GM19438 (cell line): ENCODE measurements around the gene COL23A1.
"Not testable (repeated sequence)": the region's sequence is repeated elsewhere in the genome, so short reads cannot be mapped to it uniquely, and the experiment has no call there.

Experiments
- ATAC-seq: cut with Tn5 transposase; IDR thresholded peaks from one replicate; pipeline ENCODE4 v1.9.1; 2021; ENCODE audit warnings: low read depth; ENCODE audit not compliant: unreplicated experiment

Gene COL23A1

DNA sequence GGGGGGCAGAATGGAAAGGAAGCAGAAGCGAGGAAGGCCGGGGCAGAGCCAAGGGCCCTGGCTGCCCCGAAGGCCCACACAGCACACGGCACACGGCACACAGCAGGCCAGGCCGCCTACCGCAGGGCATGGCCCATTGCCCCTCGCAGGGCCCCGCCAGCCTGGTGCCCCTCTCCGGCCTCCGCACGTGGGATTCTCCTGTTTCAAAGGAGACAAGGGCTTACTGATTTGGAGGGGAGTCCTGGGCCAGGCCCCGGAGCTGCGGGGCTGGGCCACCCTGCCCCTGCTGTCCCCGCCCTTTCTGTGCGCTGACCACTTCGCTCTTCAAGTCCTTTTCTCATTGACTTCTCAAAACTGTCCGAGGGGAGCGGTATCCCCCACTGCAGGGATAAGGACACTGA, 349.9 kb downstream of the COL23A1 start:
- ATAC-seq, result no peak

DNA sequence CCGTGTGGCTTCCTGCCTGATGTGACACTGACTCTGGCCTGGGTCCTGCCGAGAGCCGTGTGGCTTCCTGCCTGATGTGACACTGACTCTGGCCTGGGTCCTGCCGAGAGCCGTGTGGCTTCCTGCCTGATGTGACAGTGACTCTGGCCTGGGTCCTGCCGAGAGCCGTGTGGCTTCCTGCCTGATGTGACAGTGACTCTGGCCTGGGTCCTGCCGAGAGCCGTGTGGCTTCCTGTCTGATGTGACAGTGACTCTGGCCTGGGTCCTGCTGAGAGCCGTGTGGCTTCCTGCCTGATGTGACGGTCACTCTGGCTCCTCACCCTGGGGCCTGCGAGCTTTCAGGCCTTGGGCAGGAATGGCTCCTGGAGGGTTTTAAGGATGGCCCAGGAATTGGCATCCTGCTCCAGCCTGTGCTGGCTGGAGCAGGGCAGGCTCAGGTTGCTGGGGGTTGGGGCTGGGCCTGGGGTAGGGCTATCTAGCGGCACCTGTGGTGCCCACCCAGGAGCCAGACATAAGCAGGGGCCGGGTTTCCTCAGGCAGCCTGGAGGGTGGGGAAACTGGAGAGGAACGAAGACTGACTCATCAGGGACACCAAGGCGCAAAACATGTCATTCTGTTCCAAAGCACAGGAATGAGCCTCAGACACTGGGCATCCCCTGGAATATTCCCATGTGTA, 350.4 kb downstream of the COL23A1 start:
- ATAC-seq, result not testable (repeated sequence)

DNA sequence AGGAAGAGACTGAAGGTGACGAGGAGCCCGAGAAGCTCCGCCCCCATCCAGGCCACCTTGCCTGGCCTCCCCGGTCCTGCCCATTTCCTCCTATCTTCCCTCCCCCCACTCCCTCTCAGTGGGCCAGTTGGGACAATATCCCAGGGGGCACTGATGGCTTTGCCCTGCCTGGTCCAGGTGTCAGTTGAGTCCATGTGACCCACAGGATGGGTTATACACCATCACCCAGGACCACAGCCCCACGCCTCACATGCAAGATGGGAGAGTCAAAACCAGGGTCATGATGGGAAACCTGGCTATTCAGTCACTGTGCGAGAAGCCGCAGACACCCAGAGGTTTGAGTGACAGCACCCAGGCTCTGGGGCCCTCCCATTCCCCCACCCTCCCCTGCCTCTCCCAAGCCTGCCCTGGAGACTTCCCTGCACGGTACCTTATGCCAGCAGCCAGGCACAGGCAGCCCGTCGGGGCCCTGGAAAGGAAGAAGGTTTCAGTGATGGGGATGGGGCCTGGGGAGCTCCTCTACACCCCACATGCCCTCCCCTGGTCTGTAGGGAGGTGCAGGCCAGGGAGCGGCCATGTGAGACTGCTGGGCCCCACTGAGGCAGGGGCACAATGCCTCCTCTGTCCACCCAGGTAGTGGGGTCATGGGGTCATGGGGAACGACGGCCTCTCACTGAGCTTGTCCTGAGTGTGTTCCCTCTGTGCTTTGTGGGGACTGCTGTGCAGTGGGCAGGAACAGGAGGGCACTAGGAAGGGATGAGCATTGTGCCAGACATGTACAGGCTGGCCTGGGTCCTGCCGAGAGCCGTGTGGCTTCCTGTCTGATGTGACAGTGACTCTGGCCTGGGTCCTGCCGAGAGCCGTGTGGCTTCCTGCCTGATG, 351.2 kb downstream of the COL23A1 start:
- no peak for ATAC-seq

DNA sequence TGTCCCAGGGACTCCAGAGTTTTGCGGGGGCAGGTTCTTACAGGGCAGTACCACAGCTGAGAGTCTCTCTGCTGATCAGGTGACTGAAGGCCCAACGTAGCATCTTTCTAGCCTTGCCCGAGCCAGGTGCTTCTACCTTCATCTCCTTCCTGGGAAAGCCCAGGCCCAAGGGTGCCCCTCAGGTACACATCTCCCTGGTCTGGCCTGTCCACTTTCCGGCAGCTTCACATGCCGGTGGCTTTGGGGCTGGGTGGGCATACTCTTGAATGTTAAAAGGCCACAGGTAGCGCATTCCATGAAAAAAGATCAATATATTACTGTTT, 351.9 kb downstream of the COL23A1 start:
- ATAC-seq, result no peak

DNA sequence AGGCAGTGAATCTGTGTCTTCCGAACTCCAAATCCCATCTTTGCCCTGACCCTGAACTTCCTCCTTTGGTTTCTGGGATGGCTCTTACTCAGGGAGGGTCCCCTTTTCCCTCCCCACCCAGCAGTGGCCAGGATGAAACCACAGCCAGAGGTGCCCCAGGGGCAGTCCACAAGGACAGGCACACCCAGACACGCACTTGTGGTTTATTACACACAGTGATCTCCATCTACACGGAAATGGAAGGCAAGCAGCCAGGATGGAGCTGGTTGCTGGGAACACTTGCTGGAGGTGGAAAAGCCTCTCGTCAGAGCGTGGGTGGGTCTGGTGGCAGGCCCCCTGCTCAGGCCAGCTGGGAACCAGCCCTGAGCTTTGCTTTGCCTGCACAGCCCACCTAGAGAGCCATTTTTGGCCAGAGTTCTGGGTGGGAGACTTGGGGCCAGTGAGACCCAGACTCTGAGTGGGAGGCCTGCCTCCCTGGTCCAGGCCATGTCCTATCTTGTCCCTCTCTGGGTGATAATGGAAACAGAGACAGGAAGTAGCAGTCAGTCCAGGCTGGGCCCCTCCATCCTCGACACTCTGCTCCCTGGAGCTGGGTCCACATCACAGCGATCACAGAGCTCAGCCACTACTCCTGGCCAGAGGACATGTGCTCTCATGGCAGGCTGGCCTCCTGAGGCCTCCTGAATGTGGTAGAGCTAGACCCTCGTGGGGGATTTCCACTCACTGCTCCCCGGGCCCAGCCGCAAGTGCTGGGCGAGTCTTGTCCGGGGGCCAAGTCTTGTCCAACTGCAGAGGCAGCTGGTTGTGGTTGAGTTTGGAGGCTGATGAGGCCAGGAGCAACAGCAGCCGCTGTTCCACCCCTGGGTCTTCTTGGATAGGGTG, 352.5 kb downstream of the COL23A1 start:
- no peak for ATAC-seq

DNA sequence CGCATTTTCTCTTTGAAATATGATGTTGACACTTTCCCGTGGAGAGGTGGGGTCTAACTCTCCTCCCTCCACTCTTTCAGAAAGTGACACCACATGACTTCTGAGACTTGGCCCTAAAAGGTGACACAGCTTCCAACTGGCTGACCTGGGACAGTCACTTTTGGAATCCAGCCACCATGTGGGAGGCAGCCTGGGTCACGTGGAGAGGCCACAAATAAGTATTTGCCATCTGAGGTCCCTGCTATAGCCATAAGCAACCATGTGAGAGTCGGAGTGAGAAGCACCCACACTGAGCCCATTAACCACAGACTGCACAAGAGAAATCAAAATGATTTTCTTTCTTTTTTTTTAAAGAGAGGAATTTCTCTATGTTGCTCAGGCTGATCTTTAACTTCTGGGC, 353.5 kb downstream of the COL23A1 start:
- ATAC-seq, result no peak

DNA sequence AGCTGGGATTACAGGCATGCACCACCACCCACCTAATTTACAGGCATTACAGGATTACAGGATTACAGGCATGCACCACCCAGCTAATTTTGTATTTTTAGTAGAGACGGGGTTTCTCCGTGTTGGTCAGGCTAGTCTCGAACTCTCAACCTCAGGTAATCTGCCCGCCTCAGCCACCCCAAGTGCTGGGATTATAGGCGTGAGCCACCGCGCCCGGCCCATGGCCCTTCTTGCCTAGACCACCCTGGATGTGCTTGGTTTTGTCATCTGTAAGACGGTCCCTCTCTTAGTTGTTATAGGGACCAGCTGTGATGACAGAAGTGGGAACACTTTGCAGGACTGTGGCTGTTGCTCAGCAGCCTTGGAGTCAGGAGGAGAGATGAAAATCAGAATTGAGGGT, 354.1 kb downstream of the COL23A1 start:
- ATAC-seq, result no peak

DNA sequence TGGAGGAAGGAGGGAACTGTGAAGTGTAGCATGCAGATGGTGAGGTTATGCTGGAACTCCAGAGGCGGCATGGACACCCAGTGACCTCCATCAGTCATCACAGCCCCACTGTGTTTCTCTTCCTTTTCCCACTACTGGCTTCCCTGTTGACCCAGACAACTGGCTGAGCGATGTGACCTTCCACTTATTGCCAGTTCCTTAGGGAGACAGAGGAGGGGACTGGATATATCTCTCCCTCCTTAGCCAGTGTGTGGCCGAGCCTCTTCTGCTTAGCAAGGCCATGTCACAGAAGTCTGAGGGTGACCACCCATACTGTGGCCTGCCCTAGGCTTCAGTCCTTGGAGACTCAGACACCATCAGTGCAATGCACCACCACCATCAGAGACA, 354.6 kb downstream of the COL23A1 start:
- no peak for ATAC-seq

DNA sequence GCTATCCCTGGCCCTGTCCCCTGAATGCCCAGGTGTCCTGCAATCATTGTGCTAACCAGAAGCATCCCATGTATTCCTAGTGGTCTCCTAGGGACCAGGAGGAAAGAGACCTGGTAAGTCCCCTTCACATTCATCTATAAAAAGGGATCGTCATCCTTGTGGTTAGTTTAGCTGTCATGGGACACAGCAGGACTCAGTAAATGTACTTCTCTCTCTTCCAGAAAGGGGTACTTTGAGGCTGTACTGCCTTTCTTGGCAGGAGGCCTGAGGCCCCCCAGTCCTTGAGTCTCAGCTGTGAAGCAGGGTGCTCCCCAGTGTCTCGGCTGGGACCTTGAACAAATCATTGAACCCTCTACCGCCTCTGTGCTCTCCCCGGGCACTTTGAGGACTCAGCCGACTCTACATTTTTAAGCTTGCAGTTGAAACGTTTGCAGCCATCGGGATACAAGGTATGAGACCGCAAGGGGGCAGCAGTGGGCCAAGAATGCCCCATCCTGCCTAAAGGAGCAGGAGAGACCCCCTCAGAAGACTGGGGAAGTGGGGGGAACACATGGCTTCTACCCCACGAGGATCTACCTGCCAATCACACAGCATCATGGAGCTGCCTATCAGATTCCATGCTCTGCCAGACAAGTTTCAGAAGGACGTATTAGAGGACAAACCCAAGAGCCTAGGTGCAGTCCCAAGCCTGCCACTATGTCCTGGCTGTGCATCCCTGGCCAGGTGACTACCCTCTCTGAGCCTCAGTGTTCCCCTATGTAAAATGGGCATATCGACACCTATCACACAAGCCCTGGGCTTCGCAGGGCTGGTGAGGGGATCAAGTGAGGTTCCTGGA, 355.2 kb downstream of the COL23A1 start:
- no peak for ATAC-seq

DNA sequence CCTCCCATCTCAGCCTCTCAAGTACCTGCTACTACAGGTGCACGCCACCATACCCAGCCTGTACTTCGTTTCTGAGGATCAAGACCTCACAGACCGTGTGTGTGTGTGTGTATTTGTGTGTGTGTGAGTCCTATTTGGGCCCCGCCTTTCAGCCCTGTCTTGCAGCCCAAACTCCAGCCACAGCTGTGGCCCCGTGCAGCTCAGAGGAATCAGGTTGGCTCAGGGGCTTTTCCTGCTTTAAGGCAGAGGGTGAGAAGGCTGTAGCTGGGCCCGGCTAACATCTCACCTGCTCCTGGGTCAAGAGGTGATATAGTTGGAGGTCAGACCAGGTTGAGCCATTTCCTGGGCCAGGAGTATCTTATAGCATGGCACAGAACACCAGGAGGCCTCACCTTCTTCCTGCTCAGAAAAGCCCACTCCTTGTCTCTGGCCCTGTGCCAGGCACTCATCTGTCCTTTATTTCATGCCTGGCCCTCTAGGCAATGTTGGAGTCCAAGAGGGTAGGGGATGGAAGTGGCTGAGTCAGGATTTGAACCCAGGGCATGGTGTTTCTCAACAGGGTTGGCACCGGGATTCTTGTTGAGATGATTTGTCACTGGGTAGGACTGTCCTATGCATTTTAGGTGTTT, 356.0 kb downstream of the COL23A1 start:
- ATAC-seq, result no peak

DNA sequence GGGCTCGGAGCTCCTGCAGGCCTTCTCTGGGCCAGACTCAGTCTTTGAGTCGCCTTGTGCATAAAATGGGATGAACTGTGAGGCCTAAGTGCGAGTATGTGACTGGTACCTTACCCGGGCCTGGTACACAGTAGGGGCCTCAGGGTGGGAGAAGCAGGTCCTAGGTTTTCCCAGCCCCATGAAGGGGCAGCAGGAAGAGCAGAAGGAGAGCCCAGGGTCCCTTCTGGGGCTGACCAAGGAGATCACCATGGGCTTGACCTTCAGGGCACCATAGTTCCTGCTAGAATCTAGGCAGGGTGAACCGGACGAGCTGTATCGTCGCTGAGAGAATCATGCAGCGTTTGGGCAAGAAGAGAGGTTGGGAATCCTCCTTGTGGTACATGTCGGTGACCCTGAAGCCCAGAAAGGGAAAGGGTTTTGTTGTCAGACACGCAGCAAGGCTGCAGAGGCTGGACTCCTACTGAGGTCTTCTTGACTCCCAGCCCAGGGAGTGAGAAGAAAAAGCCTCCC, 357.2 kb downstream of the COL23A1 start:
- peak; percentile 26 for ATAC-seq

DNA sequence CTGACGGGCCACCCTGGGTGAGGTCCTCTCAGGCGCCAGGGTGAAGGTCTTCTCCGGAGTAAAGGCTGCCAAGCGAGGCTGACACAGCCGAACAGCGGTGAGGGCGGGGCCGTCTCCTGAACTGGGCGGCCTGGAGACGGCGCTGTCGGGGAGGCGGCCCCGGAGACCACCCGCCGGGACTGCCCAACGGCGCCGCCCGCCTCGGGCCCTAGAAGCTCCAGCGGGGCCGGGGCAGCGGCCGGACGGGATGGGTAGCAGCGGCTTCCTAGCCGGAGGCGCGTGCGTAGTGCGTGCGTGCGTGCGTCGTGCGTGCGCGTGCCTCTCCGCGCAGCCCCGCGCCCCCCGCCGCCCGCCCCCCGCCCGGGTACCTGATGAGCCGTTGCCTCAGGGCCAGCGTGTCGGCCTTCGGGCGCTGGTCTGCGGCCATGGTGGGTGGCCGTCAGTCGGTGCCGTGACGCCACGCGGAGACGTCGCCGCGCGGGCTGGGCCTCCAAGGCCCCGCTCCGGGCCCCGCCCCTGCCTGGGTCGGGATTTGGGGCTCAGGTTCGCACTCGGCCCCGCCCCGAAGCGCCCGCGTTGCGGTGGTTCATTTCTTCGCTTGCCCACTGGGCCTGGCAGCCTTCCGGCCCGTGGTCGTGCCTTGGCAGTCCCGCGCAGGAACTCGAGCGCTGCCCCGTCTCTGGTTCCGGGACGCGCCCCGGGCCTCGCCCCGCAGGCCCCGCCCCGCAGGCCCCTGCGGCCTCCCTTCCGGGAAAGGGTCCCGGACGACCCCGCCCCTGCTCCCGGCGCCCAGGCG, 357.9 kb downstream of the COL23A1 start, which contains the start of gene PHYKPL:
Gene PHYKPL (minus strand): TSS at position 679 of the 796 bp plus-strand sequence. CDS start 252 bp downstream, at position 427.
- peak; percentile 70 for ATAC-seq

DNA sequence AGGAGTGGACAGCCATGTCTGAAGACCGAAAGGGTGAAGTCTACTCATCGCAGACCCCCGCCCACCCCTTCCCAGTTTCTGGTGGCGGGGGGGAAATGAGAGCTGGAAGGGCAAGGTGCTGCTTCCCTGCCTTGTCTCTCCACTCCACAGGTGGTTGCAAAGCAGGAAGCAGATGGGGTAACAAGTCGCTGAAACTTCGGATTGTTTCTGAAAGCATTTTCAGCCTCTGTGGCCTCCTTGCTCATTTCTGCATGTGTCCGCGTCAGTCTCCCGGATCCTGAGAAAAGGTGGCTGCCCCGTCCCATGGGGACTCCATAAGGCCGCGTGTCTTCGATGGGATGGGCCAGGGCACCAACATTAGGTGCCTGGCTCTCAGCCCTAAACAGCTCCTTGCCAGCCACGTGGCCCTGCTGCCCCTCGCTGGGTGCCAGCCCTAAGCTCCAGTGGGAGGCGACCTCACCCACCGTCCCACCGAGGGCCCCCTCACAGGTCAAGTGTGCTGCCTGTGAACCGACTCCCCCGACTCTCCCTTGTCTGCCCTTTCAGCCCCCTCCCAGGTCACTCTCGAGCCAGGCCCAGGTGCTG, 358.6 kb downstream of the COL23A1 start:
- ATAC-seq, result no peak

DNA sequence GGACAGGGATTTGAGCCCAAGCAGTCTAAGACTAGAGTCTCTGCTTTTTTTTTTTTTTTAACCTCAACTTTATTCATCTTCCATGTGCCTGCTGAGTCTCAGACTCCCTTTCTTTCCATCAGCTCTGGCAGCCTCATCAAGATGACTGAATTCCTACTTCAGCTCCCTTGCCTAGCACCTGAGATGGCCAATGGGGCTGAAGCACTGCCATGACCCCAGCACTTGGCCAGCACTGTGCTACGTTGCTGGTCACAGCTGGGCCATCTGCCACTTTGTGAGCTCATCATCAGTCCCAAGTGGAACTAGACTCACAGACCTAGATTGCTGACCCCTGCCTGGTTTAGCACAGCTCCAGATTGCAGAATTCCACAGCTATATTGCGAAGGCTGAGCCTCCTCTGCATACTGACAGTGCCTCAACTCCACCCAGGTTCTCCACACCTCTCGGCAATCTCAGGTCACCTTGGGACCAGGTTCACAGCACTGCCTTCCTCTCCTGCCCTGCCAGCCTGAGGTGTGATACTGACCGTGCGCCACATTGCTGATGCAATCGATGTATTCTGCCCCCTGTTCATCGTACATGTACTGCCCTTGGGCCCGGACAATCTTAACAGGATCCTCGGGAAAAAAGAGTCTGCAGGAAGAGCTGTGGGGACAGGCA, 359.2 kb downstream of the COL23A1 start:
- ATAC-seq, result no peak

DNA sequence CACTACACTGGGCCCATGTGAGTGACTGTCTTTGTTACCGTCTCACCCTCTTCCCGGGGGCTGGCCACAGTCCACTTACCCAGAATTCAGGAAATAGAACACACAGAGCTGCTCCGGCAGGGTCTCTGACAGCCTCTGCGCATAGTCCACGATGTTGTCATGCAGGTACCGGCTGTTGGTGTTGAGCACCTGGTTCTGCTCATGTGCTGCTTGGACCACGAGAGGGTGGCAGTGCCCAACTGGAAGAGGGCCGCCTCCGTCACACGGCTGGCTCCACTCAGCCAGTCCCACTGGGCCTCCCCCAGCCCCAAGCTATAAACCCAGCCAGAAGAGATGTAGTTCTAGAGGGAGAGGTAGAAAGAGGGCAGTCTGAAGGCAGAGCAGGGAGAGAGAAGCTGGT, 360.3 kb downstream of the COL23A1 start:
- no peak for ATAC-seq

DNA sequence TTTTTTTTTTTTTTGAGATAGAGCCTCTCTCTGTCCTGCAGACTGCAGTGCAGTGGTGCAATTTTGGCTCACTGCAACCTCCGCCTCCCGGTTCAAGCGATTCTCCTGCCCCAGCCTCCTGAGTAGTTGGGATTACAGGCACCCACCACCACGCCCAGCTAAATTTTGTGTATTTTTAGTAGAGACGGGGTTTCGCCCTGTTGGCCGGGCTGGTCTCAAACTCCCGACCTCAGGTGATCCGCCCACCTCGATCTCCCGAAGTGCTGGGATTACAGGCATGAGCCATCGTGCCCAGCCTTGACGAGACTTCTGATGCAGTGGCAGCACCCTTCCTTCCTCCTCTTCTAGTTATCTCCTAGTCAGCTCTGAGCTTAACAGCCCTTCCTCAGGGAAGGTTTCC, 361.1 kb downstream of the COL23A1 start:
- ATAC-seq, result not testable (repeated sequence)

DNA sequence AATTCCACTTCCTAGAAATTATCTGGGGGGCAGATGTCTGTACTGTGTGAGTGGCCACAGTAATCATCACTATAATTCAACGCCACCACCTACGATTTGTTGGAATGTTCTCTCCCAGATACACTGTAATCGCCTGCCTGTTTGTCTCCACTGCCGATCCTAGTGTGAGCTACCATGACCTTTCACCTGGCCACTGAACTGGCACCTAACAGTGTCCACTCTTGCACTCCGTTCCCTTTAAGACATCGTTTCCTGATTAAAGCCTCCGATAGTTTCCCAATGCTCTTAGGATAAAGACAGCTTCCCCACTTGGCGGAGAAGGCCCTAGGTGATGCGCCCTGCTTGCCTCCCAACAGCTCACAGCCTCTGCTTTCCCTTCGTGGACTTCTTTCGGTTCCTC, 361.6 kb downstream of the COL23A1 start:
- no peak for ATAC-seq

DNA sequence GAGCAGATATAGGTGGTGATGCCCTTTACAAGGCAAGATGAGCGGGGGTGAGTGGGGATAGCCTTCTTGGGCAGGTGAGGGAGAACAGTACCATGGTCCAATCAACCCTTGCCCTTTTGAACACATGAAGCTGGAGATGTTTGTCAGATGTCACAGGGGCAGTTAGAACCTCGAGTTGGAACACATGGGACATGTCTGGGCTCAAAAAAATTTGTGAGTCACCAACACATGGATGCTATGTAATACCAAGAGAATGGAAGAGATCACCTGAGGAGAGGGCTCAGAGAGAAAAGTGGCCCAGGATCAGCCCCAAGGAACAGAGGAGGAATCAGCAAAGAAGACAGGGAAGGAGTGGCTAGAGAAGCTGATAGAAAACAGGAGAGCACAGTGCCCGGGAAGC, 362.3 kb downstream of the COL23A1 start:
- ATAC-seq, result no peak
